ENCODE data around the gene C12orf50. TPM values are rescaled to one million over a fixed set of nuclear protein-coding genes. Genes with fewer than 3 reads are reported as not detected.

Gene C12orf50
- total RNA-seq, 1 donor from 2014 or later = not detected

DNA sequence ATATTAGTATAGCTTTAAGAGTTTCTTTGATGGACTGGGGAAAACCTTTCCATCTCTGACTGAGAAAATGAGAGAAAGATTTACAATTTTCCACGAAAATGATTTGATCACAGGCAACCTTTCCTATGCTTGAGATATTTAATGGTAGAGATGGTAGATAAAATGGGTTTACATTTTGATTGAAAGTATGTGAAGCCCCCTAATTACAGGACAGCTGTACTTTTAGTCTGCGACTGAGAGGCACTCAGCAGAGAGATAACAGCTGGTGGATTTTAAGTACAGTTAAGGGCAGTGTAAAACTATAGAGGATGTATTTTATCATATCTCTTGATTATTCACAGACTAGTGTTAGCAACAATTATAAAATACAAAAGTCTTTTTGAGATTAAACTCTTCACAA is 40.7 kb downstream of the C12orf50 start:
- Histone ChIP-seq H3K4me1 (no peaks in the 10 kb centered on the region), H3K4me3 (no peak overlapping the region), H3K36me3 (no peaks in the 10 kb centered on the region), H3K9me3 (no peaks in the 10 kb centered on the region), H3K27me3 (no peaks in the 10 kb centered on the region), H3K27ac (no peak overlapping the region)
- intact Hi-C loops (cut with DNase I) = no loop called here
- ATAC-seq (no peak), DNase-seq (no peak)
- TF ChIP-seq, protein P1, sequence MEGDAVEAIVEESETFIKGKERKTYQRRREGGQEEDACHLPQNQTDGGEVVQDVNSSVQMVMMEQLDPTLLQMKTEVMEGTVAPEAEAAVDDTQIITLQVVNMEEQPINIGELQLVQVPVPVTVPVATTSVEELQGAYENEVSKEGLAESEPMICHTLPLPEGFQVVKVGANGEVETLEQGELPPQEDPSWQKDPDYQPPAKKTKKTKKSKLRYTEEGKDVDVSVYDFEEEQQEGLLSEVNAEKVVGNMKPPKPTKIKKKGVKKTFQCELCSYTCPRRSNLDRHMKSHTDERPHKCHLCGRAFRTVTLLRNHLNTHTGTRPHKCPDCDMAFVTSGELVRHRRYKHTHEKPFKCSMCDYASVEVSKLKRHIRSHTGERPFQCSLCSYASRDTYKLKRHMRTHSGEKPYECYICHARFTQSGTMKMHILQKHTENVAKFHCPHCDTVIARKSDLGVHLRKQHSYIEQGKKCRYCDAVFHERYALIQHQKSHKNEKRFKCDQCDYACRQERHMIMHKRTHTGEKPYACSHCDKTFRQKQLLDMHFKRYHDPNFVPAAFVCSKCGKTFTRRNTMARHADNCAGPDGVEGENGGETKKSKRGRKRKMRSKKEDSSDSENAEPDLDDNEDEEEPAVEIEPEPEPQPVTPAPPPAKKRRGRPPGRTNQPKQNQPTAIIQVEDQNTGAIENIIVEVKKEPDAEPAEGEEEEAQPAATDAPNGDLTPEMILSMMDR (IDR thresholded peaks at IDR 0.05) = no peak

DNA sequence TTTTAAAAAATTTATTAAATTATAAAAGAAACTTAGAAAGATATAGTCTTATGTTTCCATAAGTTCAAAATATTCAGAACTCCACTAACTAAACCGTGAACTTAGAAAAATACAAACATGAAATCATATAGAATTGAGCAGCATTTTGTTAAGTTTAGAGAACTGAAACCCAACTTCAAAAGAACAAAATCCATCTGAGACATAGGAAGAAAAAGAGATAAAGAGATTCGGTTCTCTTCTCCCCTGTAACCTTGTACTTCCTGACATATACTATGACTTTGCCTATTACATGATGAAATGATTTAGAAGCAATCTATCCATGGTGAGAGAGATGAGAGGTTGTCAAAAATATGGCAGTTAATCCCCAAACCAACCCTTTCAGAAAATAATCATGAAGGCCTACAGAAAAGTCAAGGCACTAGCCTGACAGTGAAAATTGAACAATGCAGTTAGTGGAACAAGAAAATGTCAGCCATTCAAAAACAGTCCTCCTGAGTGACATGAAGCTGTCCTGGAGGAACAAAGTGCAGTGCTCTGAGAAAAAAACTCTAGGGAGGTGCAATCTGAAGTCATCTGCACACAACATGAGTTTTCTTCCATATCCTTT is 44.0 kb downstream of the C12orf50 start:
- no peak overlapping the region for H3K27ac ChIP-seq
- no peaks in the 10 kb centered on the region for H3K27me3 ChIP-seq
- intact Hi-C loops (cut with DNase I) = no loop called here
- no peaks in the 10 kb centered on the region for H3K9me3 ChIP-seq
- H3K4me3 ChIP-seq = no peak overlapping the region
- no peaks in the 10 kb centered on the region for H3K36me3 ChIP-seq
- H3K4me1 ChIP-seq = no peaks in the 10 kb centered on the region
- TF ChIP-seq, protein P1 (IDR thresholded peaks at IDR 0.05) = no peak
- DNase-seq (no peak), ATAC-seq (no peak)

DNA sequence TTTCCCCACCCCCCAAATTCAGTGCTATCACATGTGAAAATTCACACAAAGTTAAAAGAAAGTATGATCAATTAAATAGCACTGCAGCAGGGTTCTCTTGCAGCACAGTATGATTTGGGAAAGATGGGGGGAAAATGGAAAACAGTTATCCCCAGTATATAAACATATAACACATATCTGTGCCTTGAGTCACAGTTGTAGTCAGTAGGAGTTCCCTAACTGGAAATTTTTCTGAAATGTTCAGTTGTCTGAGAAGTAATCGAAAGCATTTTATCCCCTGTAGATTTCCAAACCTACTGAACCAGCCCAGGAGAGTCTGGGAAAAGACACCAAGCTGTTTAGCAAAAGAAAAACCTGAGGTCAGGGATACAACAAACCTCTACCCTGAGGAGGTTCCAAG is 47.0 kb downstream of the C12orf50 start:
- TF ChIP-seq, protein P1 (IDR thresholded peaks at IDR 0.05) = no peak
- Histone ChIP-seq H3K27me3 (no peaks in the 10 kb centered on the region), H3K27ac (no peak overlapping the region), H3K4me3 (no peak overlapping the region), H3K4me1 (no peaks in the 10 kb centered on the region), H3K36me3 (no peaks in the 10 kb centered on the region), H3K9me3 (no peaks in the 10 kb centered on the region)
- no peak for DNase-seq
- intact Hi-C loops (cut with DNase I) = no loop called here
- ATAC-seq = no peak

DNA sequence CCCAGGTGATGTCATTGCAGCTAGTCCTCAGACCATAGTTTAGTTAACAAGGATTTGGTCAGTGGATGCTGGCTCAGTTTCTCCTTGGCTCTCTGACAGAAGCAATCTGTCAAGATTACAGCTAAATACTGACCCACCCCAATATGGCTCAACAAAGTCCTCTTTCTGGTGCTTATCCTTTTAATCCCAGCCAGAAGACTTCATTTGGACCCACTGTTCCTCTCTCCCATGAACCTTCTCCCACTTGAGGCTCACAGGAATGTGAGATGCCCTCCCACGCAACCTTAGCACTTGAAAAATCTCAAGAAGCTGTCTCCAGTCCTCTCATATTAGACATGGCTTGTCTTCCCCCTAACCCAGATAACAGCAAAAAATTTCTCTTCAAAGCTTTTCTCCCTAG is 47.7 kb downstream of the C12orf50 start:
- no peak for DNase-seq
- intact Hi-C loops (cut with DNase I) = no loop called here

DNA sequence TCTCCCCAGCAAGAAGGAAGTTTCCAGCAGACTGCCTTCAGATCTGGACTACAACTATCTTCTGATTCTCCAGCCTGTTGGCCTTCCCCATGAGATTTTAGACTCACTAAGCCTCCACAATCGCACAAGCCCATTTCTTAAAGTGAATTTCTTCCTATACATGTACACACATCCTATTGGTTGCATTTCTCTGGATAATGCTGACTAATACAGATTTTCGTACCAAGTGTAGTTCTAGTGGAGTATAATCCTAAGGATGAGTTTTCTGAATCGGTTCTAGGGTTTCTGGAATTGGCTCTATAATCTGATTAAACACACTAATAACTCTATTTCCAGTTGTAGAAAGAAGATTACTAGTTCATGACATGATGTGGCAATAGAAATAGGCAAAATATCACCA is 53.3 kb downstream of the C12orf50 start:
- Histone ChIP-seq H3K4me1 (no peaks in the 10 kb centered on the region), H3K9me3 (no peaks in the 10 kb centered on the region), H3K27me3 (no peaks in the 10 kb centered on the region), H3K27ac (no peak overlapping the region), H3K36me3 (no peaks in the 10 kb centered on the region), H3K4me3 (no peak overlapping the region)
- intact Hi-C loops (cut with DNase I) = no loop called here
- no peak for DNase-seq
- no peak for ATAC-seq
- TF ChIP-seq, protein P1 (IDR thresholded peaks at IDR 0.05) = no peak

More for the DNA sequence above, 47.7 kb downstream of the C12orf50 start:
- no peak for ATAC-seq
- TF ChIP-seq, protein P1 (IDR thresholded peaks at IDR 0.05) = no peak
- no peaks in the 10 kb centered on the region for H3K27me3 ChIP-seq
- no peak overlapping the region for H3K27ac ChIP-seq
- H3K9me3 ChIP-seq = no peaks in the 10 kb centered on the region
- no peaks in the 10 kb centered on the region for H3K36me3 ChIP-seq
- H3K4me1 ChIP-seq = no peaks in the 10 kb centered on the region
- no peak overlapping the region for H3K4me3 ChIP-seq

DNA sequence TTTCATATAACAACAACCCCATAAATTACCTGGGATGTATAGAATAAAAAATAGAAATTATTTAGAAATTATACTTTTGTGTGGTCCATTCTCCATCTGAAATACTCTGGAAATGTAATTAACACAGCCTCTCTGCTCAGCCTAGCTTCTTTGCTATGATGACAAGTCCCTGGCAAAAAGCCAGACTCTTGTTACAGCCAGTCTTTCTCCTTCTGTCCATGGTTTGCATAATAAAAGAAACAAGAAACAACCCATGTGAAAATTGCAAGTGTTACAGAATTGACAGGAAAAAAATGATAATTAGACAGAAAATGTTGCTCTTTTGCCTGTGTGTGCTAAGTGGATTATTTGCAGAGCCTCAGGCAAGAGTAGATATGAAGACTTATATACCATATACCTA is 61.3 kb downstream of the C12orf50 start:
- intact Hi-C loops (cut with DNase I) = no loop called here
- TF ChIP-seq, protein P1 (IDR thresholded peaks at IDR 0.05) = no peak
- no peak for DNase-seq
- Histone ChIP-seq H3K9me3 (no peaks in the 10 kb centered on the region), H3K36me3 (no peaks in the 10 kb centered on the region), H3K4me1 (no peaks in the 10 kb centered on the region), H3K27me3 (no peaks in the 10 kb centered on the region), H3K4me3 (no peak overlapping the region), H3K27ac (no peak overlapping the region)
- ATAC-seq = no peak
